Measurements from ENCODE around the gene LHX4. TPM values are rescaled to one million over a fixed set of nuclear protein-coding genes. Genes with fewer than 3 reads are reported as not detected.

LHX4 gene
- total and polyA plus RNA-seq, 2 of the 13 experiments (the other 11 are each of a cell fraction or from before 2014, with no cell fraction given): 0.03 to 0.07 TPM

GRCh38 chr1:180229483-180230415 lies at the start of gene LHX4 (continued):
- TF ChIP-seq, protein P1, sequence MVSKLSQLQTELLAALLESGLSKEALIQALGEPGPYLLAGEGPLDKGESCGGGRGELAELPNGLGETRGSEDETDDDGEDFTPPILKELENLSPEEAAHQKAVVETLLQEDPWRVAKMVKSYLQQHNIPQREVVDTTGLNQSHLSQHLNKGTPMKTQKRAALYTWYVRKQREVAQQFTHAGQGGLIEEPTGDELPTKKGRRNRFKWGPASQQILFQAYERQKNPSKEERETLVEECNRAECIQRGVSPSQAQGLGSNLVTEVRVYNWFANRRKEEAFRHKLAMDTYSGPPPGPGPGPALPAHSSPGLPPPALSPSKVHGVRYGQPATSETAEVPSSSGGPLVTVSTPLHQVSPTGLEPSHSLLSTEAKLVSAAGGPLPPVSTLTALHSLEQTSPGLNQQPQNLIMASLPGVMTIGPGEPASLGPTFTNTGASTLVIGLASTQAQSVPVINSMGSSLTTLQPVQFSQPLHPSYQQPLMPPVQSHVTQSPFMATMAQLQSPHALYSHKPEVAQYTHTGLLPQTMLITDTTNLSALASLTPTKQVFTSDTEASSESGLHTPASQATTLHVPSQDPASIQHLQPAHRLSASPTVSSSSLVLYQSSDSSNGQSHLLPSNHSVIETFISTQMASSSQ (IDR thresholded peaks at IDR 0.05; ENCODE audit: low read depth): no peak
- TF ChIP-seq, protein P1 (CRISPR knock-in tag; IDR thresholded peaks at IDR 0.05; ENCODE audit: borderline replicate concordance): no peak
- TF ChIP-seq TBX2 (CRISPR knock-in tag; IDR thresholded peaks at IDR 0.05; ENCODE audit: borderline replicate concordance) (0 out of 2 replicates have a peak, but pooled peaks have one; percentile 22), RFXAP (CRISPR knock-in tag; IDR thresholded peaks at IDR 0.05; ENCODE audit: borderline replicate concordance) (no peak), ZBTB20 (CRISPR knock-in tag; IDR thresholded peaks at IDR 0.05; ENCODE audit: borderline replicate concordance, low read depth) (no peak), ZNF263 (CRISPR knock-in tag; IDR thresholded peaks at IDR 0.05) (no peak), ZNF709 (CRISPR knock-in tag; IDR thresholded peaks at IDR 0.05) (0 out of 2 replicates have a peak, but pooled peaks have one; percentile 57), HNF4G (IDR thresholded peaks at IDR 0.05; ENCODE audit: borderline replicate concordance, low read depth, low read length) (no peak), HNF4G (CRISPR knock-in tag; IDR thresholded peaks at IDR 0.05; ENCODE audit: borderline replicate concordance, low read depth) (no peak), MAFF (IDR thresholded peaks at IDR 0.05; ENCODE audit: low read depth, low read length) (no peak), ZNF670 (CRISPR knock-in tag; IDR thresholded peaks at IDR 0.05; ENCODE audit: borderline replicate concordance) (no peak), MED13 (CRISPR knock-in tag; IDR thresholded peaks at IDR 0.05) (no peak), ZNF570 (CRISPR knock-in tag; IDR thresholded peaks at IDR 0.05; ENCODE audit: borderline replicate concordance) (no peak), ZFY (CRISPR knock-in tag; IDR thresholded peaks at IDR 0.05) (no peak), MLLT10 (CRISPR knock-in tag; IDR thresholded peaks at IDR 0.05) (no peak), PHB2 (IDR thresholded peaks at IDR 0.05; ENCODE audit: partially characterized antibody) (no peak), SATB2 (CRISPR knock-in tag; IDR thresholded peaks at IDR 0.05) (no peak), CBX2 (IDR thresholded peaks at IDR 0.05; ENCODE audit: low read depth, low read length) (no peak), CBX2 (CRISPR knock-in tag; IDR thresholded peaks at IDR 0.05; ENCODE audit: low read depth) (no peak), ZNF552 (CRISPR knock-in tag; IDR thresholded peaks at IDR 0.05; ENCODE audit: borderline replicate concordance) (no peak), ZFP62 (CRISPR knock-in tag; IDR thresholded peaks at IDR 0.05) (no peak), AHR (CRISPR knock-in tag; IDR thresholded peaks at IDR 0.05) (no peak), CREM (IDR thresholded peaks at IDR 0.05) (no peak), CREM (CRISPR knock-in tag; IDR thresholded peaks at IDR 0.05) (no peak), YEATS4 (CRISPR knock-in tag; IDR thresholded peaks at IDR 0.05; ENCODE audit: borderline replicate concordance) (no peak)
- TF ChIP-seq, protein P2, sequence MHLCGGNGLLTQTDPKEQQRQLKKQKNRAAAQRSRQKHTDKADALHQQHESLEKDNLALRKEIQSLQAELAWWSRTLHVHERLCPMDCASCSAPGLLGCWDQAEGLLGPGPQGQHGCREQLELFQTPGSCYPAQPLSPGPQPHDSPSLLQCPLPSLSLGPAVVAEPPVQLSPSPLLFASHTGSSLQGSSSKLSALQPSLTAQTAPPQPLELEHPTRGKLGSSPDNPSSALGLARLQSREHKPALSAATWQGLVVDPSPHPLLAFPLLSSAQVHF (CRISPR knock-in tag; IDR thresholded peaks at IDR 0.05): no peak
- TF ChIP-seq, protein P3, sequence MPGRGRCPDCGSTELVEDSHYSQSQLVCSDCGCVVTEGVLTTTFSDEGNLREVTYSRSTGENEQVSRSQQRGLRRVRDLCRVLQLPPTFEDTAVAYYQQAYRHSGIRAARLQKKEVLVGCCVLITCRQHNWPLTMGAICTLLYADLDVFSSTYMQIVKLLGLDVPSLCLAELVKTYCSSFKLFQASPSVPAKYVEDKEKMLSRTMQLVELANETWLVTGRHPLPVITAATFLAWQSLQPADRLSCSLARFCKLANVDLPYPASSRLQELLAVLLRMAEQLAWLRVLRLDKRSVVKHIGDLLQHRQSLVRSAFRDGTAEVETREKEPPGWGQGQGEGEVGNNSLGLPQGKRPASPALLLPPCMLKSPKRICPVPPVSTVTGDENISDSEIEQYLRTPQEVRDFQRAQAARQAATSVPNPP (CRISPR knock-in tag; IDR thresholded peaks at IDR 0.05): no peak
